OCI-LY7 (cell line): ENCODE results near the gene VPS13D. TPM values are rescaled to one million over a fixed set of nuclear protein-coding genes. Genes with fewer than 3 reads are reported as not detected.

Experiments used
- BruUV-seq: library from RNA; stranded (reverse); fragments of 400-500 nt; replicated peaks from 2 replicates; lab custom pipeline; 2021; lab: Mats Ljungman, UMichigan
- CTCF ChIA-PET: fragments of 300-600 bp; sonication (Branson Sonifier 250); formaldehyde crosslinking; loops from one replicate; lab custom pipeline; 2022; ENCODE audit warnings: antibody characterized with exemption; ENCODE audit not compliant: unreplicated experiment; lab: Charles Lee
- POLR2A ChIA-PET: fragments of 300-600 bp; sonication (Branson Sonifier 250); formaldehyde crosslinking; loops from one replicate; lab custom pipeline; 2022; ENCODE audit warnings: antibody characterized with exemption; lab: Charles Lee
- DNase-seq: peaks from one replicate; pipeline ENCODE4 v3.0.0-alpha.2; 2015; ENCODE audit warnings: low spot score
- H2AFZ ChIP-seq: fragments of 200-600 bp; sonication (generic), shearing (Covaris generic); 2 replicates; pipeline ENCODE4 v1.6.1; 2014; ENCODE audit warnings: mild to moderate bottlenecking, antibody characterized with exemption, low read length, moderate library complexity
- H3K27ac ChIP-seq: fragments of 200-600 bp; sonication (generic); 2 replicates; pipeline ENCODE4 v1.5.1; 2014; ENCODE audit warnings: mixed run types, low read depth, mild to moderate bottlenecking, moderate library complexity, low read length, inconsistent platforms; ENCODE audit not compliant: poor library complexity, severe bottlenecking
- H3K36me3 ChIP-seq: fragments of 200-600 bp; sonication (generic); 2 replicates; pipeline ENCODE4 v1.6.1; 2014; ENCODE audit warnings: mild to moderate bottlenecking, antibody characterized with exemption, low read length, moderate library complexity, mixed read lengths; ENCODE audit not compliant: insufficient read depth
- H3K4me1 ChIP-seq: fragments of 200-600 bp; sonication (generic); 2 replicates; pipeline ENCODE4 v1.5.1; 2014; ENCODE audit warnings: mild to moderate bottlenecking, low read length; ENCODE audit not compliant: insufficient read depth, poor library complexity, severe bottlenecking
- H3K4me2 ChIP-seq: fragments of 200-600 bp; sonication (generic); 2 replicates; pipeline ENCODE4 v1.6.1; 2014; ENCODE audit warnings: mild to moderate bottlenecking, low read length
- H3K4me3 ChIP-seq: fragments of 200-600 bp; sonication (generic); 2 replicates; pipeline ENCODE4 v1.5.1; 2014; ENCODE audit warnings: mild to moderate bottlenecking, low read depth, low read length; ENCODE audit not compliant: poor library complexity, severe bottlenecking
- H3K79me2 ChIP-seq: fragments of 200-600 bp; sonication (generic); 2 replicates; pipeline ENCODE4 v1.6.1; 2016; ENCODE audit warnings: low read depth, mild to moderate bottlenecking, low read length, moderate library complexity, mixed read lengths; ENCODE audit not compliant: insufficient read depth
- H3K9me2 ChIP-seq: fragments of 200-600 bp; sonication (generic); 2 replicates; pipeline ENCODE4 v1.6.1; 2016; ENCODE audit warnings: mild to moderate bottlenecking, low read length, mixed read lengths; ENCODE audit not compliant: insufficient read depth
- H3K9me3 ChIP-seq: fragments of 200-600 bp; sonication (generic); 2 replicates; pipeline ENCODE4 v1.6.1; 2014; ENCODE audit warnings: mild to moderate bottlenecking, mixed run types, low read length, mixed read lengths
- H4K20me1 ChIP-seq: fragments of 200-600 bp; sonication (generic); 2 replicates; pipeline ENCODE4 v1.6.1; 2014; ENCODE audit warnings: mild to moderate bottlenecking, antibody characterized with exemption, low read length, moderate library complexity, mixed read lengths; ENCODE audit not compliant: insufficient read depth
- EZH2phosphoT487 ChIP-seq: fragments of 200-600 bp; sonication (generic); IDR thresholded peaks from 2 replicates; pipeline ENCODE4 v1.6.1; 2018; ENCODE audit warnings: low read depth, borderline replicate concordance, mild to moderate bottlenecking, mixed run types, antibody characterized with exemption, low read length, moderate library complexity, mixed read lengths
- intact Hi-C: fragments of 100-400 bp; cut with micrococcal nuclease; formaldehyde crosslinking; loops from one replicate; pipeline ENCODE4 v1.10.0; 2022; ENCODE audit not compliant: unreplicated experiment
- total RNA-seq, 2 experiments: library from RNA; depleted of rRNA in 1 of 2; stranded (reverse); fragments of >200 nt in 1 of 2; shearing (Covaris generic) in 1 of 2; gene quantifications; 2 replicates each; pipeline ENCODE4 v1.2.3, GENCODE V29; 2014 to 2022
- TF ChIP-seq, protein P1 (sequence below): fragments of 200-600 bp; sonication (generic); conservative IDR thresholded peaks from 2 replicates; pipeline ENCODE4 v1.5.1; 2014; ENCODE audit warnings: mild to moderate bottlenecking, antibody characterized with exemption, low read length, moderate library complexity, mixed read lengths

The VPS13D gene
- total RNA-seq, 2 experiments from 2014 or later: 23.9 to 39.2 TPM

DNA sequence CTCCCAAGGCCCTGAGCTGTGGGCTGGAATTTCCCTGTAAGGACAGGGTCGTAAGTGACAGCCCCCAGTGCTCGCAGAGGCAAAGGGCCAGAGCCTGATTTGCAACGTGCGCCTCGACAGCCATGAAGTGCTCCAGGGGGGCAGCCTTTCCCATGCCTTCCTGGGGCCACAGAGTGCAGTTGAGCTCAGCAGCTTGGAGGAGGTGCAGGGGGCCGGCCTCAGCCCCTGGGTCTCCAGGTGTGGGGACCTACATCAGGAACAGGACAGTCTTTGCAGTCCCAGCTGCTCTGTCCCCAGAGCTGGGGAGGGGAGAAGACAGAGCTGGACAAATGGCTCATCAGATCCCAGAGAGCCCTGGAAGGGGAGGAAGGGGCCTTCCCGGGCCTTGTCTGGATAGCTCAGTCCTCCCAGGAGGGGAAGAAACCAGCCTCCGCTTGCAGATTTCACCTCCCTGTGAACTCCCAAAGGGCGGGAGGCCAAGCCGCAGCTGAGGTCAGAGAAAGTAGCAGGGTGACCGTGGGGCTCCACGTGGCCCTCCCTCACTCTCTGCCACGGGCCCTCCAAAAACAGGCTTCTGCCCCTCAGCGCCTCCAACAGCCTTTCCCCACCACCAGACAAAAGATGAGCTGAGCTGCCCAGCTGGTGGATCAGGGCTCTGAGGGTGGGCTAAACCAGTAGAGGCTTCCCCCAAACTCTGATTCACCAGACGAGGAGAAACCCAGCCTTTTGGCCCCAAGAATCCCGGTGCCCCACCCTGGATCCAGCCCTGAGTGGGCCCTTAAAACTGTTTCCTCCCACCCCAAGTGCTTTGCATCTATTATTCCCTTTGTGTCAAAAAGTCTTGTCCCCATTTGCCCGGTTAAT lies 311.7 kb downstream of the VPS13D start:
- no peak overlapping the region for H3K27ac ChIP-seq
- no peaks in the 10 kb centered on the region for H3K79me2 ChIP-seq
- H2AFZ ChIP-seq: no peak overlapping the region
- no peaks in the 10 kb centered on the region for H3K36me3 ChIP-seq
- H3K9me2 ChIP-seq: no peaks in the 10 kb centered on the region
- no peaks in the 10 kb centered on the region for H3K9me3 ChIP-seq
- BruUV-seq: no TSS peak
- no peak overlapping the region for H3K4me2 ChIP-seq
- CTCF ChIA-PET: no interaction called here
- TF ChIP-seq, protein P1, sequence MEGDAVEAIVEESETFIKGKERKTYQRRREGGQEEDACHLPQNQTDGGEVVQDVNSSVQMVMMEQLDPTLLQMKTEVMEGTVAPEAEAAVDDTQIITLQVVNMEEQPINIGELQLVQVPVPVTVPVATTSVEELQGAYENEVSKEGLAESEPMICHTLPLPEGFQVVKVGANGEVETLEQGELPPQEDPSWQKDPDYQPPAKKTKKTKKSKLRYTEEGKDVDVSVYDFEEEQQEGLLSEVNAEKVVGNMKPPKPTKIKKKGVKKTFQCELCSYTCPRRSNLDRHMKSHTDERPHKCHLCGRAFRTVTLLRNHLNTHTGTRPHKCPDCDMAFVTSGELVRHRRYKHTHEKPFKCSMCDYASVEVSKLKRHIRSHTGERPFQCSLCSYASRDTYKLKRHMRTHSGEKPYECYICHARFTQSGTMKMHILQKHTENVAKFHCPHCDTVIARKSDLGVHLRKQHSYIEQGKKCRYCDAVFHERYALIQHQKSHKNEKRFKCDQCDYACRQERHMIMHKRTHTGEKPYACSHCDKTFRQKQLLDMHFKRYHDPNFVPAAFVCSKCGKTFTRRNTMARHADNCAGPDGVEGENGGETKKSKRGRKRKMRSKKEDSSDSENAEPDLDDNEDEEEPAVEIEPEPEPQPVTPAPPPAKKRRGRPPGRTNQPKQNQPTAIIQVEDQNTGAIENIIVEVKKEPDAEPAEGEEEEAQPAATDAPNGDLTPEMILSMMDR: no peak
- TF ChIP-seq EZH2phosphoT487: no peak
- H4K20me1 ChIP-seq: no peaks in the 10 kb centered on the region
- no peaks in the 10 kb centered on the region for H3K4me1 ChIP-seq
- H3K4me3 ChIP-seq: no peak overlapping the region
- DNase-seq: no peak
- POLR2A ChIA-PET: no interaction called here
- intact Hi-C loops: no loop called here

GRCh38 chr1:12542138-12542465 lies 312.3 kb downstream of the VPS13D start:
- DNase-seq: no peak
- CTCF ChIA-PET: no interaction called here
- no peaks in the 10 kb centered on the region for H4K20me1 ChIP-seq
- TF ChIP-seq, protein P1: no peak
- TF ChIP-seq EZH2phosphoT487: no peak
- H3K4me3 ChIP-seq: no peak overlapping the region
- H3K9me3 ChIP-seq: no peaks in the 10 kb centered on the region
- intact Hi-C loops: no loop called here
- POLR2A ChIA-PET: no interaction called here
- H3K4me1 ChIP-seq: no peaks in the 10 kb centered on the region
- H3K79me2 ChIP-seq: no peaks in the 10 kb centered on the region
- no peak overlapping the region for H3K4me2 ChIP-seq
- H3K36me3 ChIP-seq: no peaks in the 10 kb centered on the region
- H2AFZ ChIP-seq: no peak overlapping the region
- no peak overlapping the region for H3K27ac ChIP-seq
- BruUV-seq: no TSS peak
- no peaks in the 10 kb centered on the region for H3K9me2 ChIP-seq
